Vagina (tissue), 2 donors: ENCODE measurements around the gene TRPM2.

Experiments used
- CTCF ChIP-seq, 3 experiments: fragments of 450-650 bp in 2 of 3; fragments of 200-600 bp in 1 of 3; sonication (generic) in 1 of 3; IDR thresholded peaks; one replicate each; pipeline ENCODE4 v1.5.1; 2017 to 2019; ENCODE audit warnings: antibody characterized with exemption in 3 of 3, mild to moderate bottlenecking in 2 of 3, moderate library complexity in 2 of 3
- POLR2A ChIP-seq, 2 donors: fragments of 450-650 bp; IDR thresholded peaks; one replicate each; pipeline ENCODE4 v1.6.1; 2017; ENCODE audit warnings: antibody characterized with exemption in 2 of 2, mild to moderate bottlenecking in 2 of 2, moderate library complexity in 2 of 2
- POLR2AphosphoS5 ChIP-seq, 2 donors: sonication (generic); formaldehyde crosslinking; IDR thresholded peaks; one replicate each; pipeline ENCODE4 v1.9.0; 2017; ENCODE audit warnings: antibody characterized with exemption in 2 of 2, mild to moderate bottlenecking in 2 of 2, low read depth in 1 of 2; ENCODE audit not compliant: insufficient read depth in 1 of 2

DNA sequence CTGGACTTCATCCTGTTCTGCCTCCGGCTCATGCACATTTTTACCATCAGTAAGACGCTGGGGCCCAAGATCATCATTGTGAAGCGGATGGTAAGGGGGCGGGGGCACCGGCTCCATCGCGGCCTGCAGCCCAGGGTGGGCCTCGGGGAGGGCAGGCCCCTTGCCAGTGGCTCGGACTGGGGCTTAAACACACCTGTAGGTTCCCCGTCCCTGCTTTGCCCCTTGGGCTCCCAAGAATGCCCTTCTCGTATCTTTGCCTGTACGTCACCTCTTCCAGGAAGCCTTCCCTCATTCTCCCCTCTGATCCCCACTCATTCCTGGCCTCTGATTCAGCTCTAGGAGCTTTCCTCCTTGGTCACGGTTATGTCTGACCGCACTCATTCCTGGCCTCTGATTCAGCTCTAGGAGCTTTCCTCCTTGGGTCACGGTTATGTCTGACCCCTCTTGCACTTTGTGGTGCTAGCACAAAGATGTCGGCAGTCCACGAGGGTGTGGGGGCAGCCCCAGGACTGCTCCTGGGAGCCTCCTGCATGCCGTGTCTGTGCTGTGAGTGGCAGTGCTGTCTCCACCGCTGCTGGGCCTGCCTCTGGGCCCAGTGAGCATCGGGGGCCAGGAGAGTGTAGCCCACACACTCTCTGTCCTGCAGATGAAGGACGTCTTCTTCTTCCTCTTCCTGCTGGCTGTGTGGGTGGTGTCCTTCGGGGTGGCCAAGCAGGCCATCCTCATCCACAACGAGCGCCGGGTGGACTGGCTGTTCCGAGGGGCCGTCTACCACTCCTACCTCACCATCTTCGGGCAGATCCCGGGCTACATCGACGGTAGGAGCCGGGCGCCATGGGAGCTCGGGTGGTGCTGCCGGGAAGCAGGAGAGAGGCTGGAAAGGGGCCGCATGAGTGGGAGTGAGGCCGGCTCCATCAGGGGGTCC, 52.8 kb downstream of the TRPM2 start:
- no peak for TF ChIP-seq CTCF (IDR thresholded peaks at IDR 0.05)
- no peak for TF ChIP-seq POLR2A (IDR thresholded peaks at IDR 0.05)
- no peak for TF ChIP-seq POLR2AphosphoS5 (IDR thresholded peaks at IDR 0.05; ENCODE audit: insufficient read depth in 1 of 2, low read depth in 1 of 2)
